HepG2 (cell line): ENCODE results near the gene PLSCR5. TPM values are rescaled to one million over a fixed set of nuclear protein-coding genes. Genes with fewer than 3 reads are reported as not detected.

Source experiments
- DDIT3 ChIP-seq: sonication (generic); formaldehyde crosslinking; IDR thresholded peaks from 2 replicates; pipeline ENCODE4 v1.4.0; 2020; ENCODE audit warnings: mild to moderate bottlenecking, missing genetic modification reagents
- ETV6 ChIP-seq: sonication (generic); formaldehyde crosslinking; conservative IDR thresholded peaks from 2 replicates; pipeline ENCODE4 v1.4.0; 2020; ENCODE audit warnings: missing genetic modification reagents
- HNRNPUL1 ChIP-seq: fragments of 200-400 bp; formaldehyde crosslinking; IDR thresholded peaks from 2 replicates; pipeline ENCODE4 v1.6.1; 2017; ENCODE audit warnings: low read depth, mild to moderate bottlenecking, low read length, moderate library complexity
- KDM4B ChIP-seq: sonication (generic); formaldehyde crosslinking; IDR thresholded peaks from 2 replicates; pipeline ENCODE4 v1.4.0; 2020; ENCODE audit warnings: missing genetic modification reagents
- LBX2 ChIP-seq: sonication (generic); formaldehyde crosslinking; IDR thresholded peaks from 2 replicates; pipeline ENCODE4 v1.5.0; 2020; ENCODE audit warnings: missing genetic modification reagents, mild to moderate bottlenecking, borderline replicate concordance
- MTA3 ChIP-seq: sonication (generic); formaldehyde crosslinking; IDR thresholded peaks from 2 replicates; pipeline ENCODE4 v1.4.0; 2020; ENCODE audit warnings: missing genetic modification reagents
- NFE2L2 ChIP-seq: fragments of 150-350 bp; IDR thresholded peaks from 2 replicates; pipeline ENCODE4 v1.6.1; 2014; ENCODE audit warnings: low read length
- PRDM15 ChIP-seq: sonication (generic); formaldehyde crosslinking; IDR thresholded peaks from 2 replicates; pipeline ENCODE4 v1.4.0; 2020; ENCODE audit warnings: missing genetic modification reagents
- RCOR2 ChIP-seq: IDR thresholded peaks from 2 replicates; pipeline ENCODE4 v1.6.1; 2016; ENCODE audit warnings: missing biosample characterization, missing genetic modification reagents
- RELA ChIP-seq: sonication (generic); formaldehyde crosslinking; IDR thresholded peaks from 2 replicates; pipeline ENCODE4 v1.4.0; 2020; ENCODE audit warnings: missing genetic modification reagents
- TAF15 ChIP-seq: fragments of 200-400 bp; formaldehyde crosslinking; IDR thresholded peaks from one replicate; pipeline ENCODE4 v1.6.1; 2018; ENCODE audit warnings: mild to moderate bottlenecking, low read depth, low read length; ENCODE audit not compliant: poor library complexity, severe bottlenecking
- TRIM22 ChIP-seq: fragments of 450-650 bp; IDR thresholded peaks from 2 replicates; pipeline ENCODE4 v1.6.1; 2017
- ZFP62 ChIP-seq: sonication (generic); formaldehyde crosslinking; IDR thresholded peaks from 2 replicates; pipeline ENCODE4 v1.4.0; 2020; ENCODE audit warnings: missing genetic modification reagents
- ZFP90 ChIP-seq: sonication (generic); formaldehyde crosslinking; IDR thresholded peaks from 2 replicates; pipeline ENCODE4 v1.8.0; 2022; ENCODE audit warnings: missing genetic modification reagents, mild to moderate bottlenecking, inconsistent platforms, borderline replicate concordance
- ZFY ChIP-seq: sonication (generic); formaldehyde crosslinking; IDR thresholded peaks from 2 replicates; pipeline ENCODE4 v1.4.0; 2020; ENCODE audit warnings: missing genetic modification reagents
- ZMYM3 ChIP-seq: sonication (generic); formaldehyde crosslinking; IDR thresholded peaks from 2 replicates; pipeline ENCODE4 v1.5.1; 2020; ENCODE audit warnings: mild to moderate bottlenecking, missing genetic modification reagents
- ZNF101 ChIP-seq: sonication (generic); formaldehyde crosslinking; IDR thresholded peaks from 2 replicates; pipeline ENCODE4 v1.4.0; 2020; ENCODE audit warnings: mild to moderate bottlenecking, low read depth, missing genetic modification reagents, borderline replicate concordance
- ZNF30 ChIP-seq: sonication (generic); formaldehyde crosslinking; IDR thresholded peaks from 2 replicates; pipeline ENCODE4 v1.5.0; 2020; ENCODE audit warnings: mild to moderate bottlenecking, missing genetic modification reagents
- ZNF44 ChIP-seq: sonication (generic); formaldehyde crosslinking; IDR thresholded peaks from 2 replicates; pipeline ENCODE4 v1.5.1; 2020; ENCODE audit warnings: mild to moderate bottlenecking, missing genetic modification reagents
- ZNF839 ChIP-seq: sonication (generic); formaldehyde crosslinking; IDR thresholded peaks from 2 replicates; pipeline ENCODE4 v1.4.0; 2020; ENCODE audit warnings: missing genetic modification reagents, mild to moderate bottlenecking, borderline replicate concordance
- ZSCAN21 ChIP-seq: sonication (generic); formaldehyde crosslinking; IDR thresholded peaks from 2 replicates; pipeline ENCODE4 v1.8.0; 2022; ENCODE audit warnings: mild to moderate bottlenecking, missing genetic modification reagents, moderate library complexity, borderline replicate concordance
- ZSCAN9 ChIP-seq: IDR thresholded peaks from 2 replicates; pipeline ENCODE4 v1.6.1; 2016; ENCODE audit warnings: borderline replicate concordance
- polyA plus RNA-seq, 8 experiments: library from polyadenylated mRNA; depleted of rRNA in 3 of 8; stranded (reverse) in 7 of 8; unstranded in 1 of 8; fragments of >200 nt; fragmentation: Illumina TruSeq in 4 of 8; extraction: Trizol in 4 of 8; gene quantifications; 2 replicates each; pipeline versions ENCODE4 v1.2.1 to v1.2.3, GENCODE V29; 2011 to 2016; ENCODE audit warnings: low read depth in 4 of 8, missing spikeins in 1 of 8, mixed read lengths in 1 of 8; ENCODE audit not compliant: insufficient read depth in 1 of 8
- total RNA-seq, 5 experiments: library from RNA; depleted of rRNA; stranded (reverse); fragments of >200 nt; fragmentation: Illumina TruSeq; extraction: Trizol; gene quantifications; 2 replicates each; pipeline ENCODE4 v1.2.3, GENCODE V29; 2016; ENCODE audit warnings: low read depth in 1 of 5

PLSCR5 gene
- total and polyA plus RNA-seq, 2 of the 13 experiments (the other 11 are each of a cell fraction or from before 2014, with no cell fraction given) = 0.50 TPM; not detected in 1

- TF ChIP-seq ZSCAN9 (CRISPR knock-in tag) (peak; percentile 80; the same call in 1 of the 2 replicates), TRIM22 (no peak), ZNF101 (no peak), ZNF44 (CRISPR knock-in tag) (0 out of 2 replicates have a peak, but pooled peaks have one; percentile 46), RELA (no peak), ETV6 (CRISPR knock-in tag) (no peak), ZNF30 (CRISPR knock-in tag) (no peak), ZFY (CRISPR knock-in tag) (peak; percentile 73), RCOR2 (0 out of 2 replicates have a peak, but pooled peaks have one; percentile 20), MTA3 (CRISPR knock-in tag) (no peak), LBX2 (CRISPR knock-in tag) (no peak), ZFP90 (CRISPR knock-in tag) (peak; percentile 68; the same call in 1 of the 2 replicates), PRDM15 (CRISPR knock-in tag) (0 out of 2 replicates have a peak, but pooled peaks have one; percentile 26), ZSCAN21 (CRISPR knock-in tag) (0 out of 2 replicates have a peak, but pooled peaks have one; percentile 33), DDIT3 (no peak), NFE2L2 (no peak), ZMYM3 (CRISPR knock-in tag) (0 out of 2 replicates have a peak, but pooled peaks have one; percentile 20), TAF15 (no peak), KDM4B (0 out of 2 replicates have a peak, but pooled peaks have one; percentile 29), ZFP62 (CRISPR knock-in tag) (no peak), HNRNPUL1 (no peak), ZNF839 (CRISPR knock-in tag) (no peak)
Observed at GRCh38 chr3:146544002-146544928, 60.9 kb downstream of the PLSCR5 start, which contains the start of gene PLSCR1 (continued).
